Ishikawa (cell line): ENCODE data around the gene VLDLR.

Experiments
- CREB1 ChIP-seq: IDR thresholded peaks from 2 replicates; pipeline ENCODE4 v1.6.1; 2012; ENCODE audit warnings: low read depth
- EP300 ChIP-seq: IDR thresholded peaks from 2 replicates; pipeline ENCODE4 v1.6.1; 2012; ENCODE audit warnings: borderline replicate concordance

GRCh38 chr9:2631263-2631662 lies 9.7 kb downstream of the VLDLR start:
- no peak for TF ChIP-seq CREB1
- TF ChIP-seq EP300: no peak
